KOPT-K1 (cell line): ENCODE results near the gene SLC5A4.

ENCODE experiments used
- H3K27ac ChIP-seq: fragments of 200-600 bp; sonication (generic); 2 replicates; pipeline ENCODE4 v1.5.1; 2016; ENCODE audit warnings: antibody characterized with exemption, mild to moderate bottlenecking, low read depth, low read length; ENCODE audit not compliant: poor library complexity, severe bottlenecking
- H3K36me3 ChIP-seq: fragments of 200-600 bp; sonication (generic); 2 replicates; pipeline ENCODE4 v1.5.1; 2017; ENCODE audit warnings: antibody characterized with exemption, mild to moderate bottlenecking, low read length, moderate library complexity; ENCODE audit not compliant: insufficient read depth
- H3K9me3 ChIP-seq: fragments of 200-600 bp; sonication (generic); 2 replicates; pipeline ENCODE4 v1.5.1; 2017; ENCODE audit warnings: antibody characterized with exemption, low read length, mild to moderate bottlenecking; ENCODE audit not compliant: insufficient read depth, poor library complexity, severe bottlenecking

Gene SLC5A4

DNA sequence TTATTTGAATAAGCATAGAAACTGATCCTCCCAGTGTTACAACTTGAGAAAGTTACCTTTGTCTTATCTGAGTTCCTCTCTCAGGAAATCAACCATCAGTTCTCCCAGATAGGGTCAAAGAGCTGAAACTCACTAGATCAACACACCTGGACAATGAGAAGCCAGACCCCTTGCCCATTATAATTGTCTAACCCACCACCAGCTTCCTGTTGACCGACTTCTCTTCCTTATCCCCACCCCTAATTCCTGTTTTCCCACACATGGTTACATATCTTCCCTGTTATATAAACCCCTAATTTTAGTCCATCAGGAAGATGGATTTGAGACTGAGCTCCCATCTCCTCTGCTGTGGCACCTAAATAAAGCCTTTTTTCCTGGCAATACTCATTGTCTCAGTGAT is 6.9 kb downstream of the SLC5A4 start:
- no peaks in the 10 kb centered on the region for H3K9me3 ChIP-seq
- H3K36me3 ChIP-seq = no peaks in the 10 kb centered on the region
- H3K27ac ChIP-seq = no peak overlapping the region

DNA sequence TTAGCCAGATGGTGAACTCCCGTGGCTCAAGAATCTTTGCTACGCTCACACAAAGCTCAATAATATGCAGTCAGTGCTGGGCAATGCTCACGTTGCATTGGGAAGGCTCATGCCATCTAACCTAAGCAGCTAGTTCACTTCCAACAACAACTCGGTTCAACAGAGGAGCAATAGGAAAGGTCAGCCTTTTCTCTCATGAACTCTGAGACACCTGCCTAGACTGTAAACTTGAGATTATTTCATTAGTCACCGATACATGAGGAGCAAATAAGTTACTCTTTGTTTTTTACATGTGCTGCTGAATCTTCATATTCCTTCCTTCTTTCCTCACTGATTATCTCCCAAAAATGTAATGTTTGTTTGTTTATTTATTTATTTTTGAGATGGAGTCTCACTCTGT is 9.0 kb downstream of the SLC5A4 start:
- H3K27ac ChIP-seq = no peak overlapping the region
- H3K9me3 ChIP-seq = no peaks in the 10 kb centered on the region
- no peaks in the 10 kb centered on the region for H3K36me3 ChIP-seq

DNA sequence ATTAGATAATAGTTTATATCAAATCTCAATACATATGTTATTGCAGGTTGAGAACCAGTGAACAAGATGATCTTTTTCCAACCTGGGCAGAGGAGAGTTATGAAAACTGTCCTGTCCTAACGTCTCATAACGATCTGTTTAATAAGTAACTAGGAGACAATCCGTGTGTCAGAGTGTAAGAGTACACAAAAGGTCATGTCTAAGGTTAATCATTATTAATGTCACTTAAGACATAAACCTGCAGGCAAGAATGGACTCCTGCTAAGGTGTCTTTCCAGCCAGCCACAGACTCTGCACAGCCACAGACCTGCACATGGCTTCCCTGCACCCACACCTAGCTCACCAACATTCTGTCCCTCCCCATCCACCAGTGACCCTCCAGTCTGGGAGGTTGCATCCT is 10.1 kb downstream of the SLC5A4 start:
- Histone ChIP-seq H3K9me3 (no peaks in the 10 kb centered on the region), H3K36me3 (no peaks in the 10 kb centered on the region), H3K27ac (no peak overlapping the region)

- H3K27ac ChIP-seq = no peak overlapping the region
- H3K9me3 ChIP-seq = no peaks in the 10 kb centered on the region
- H3K36me3 ChIP-seq = no peaks in the 10 kb centered on the region
These were observed 10.6 kb downstream of the SLC5A4 start for GRCh38 chr22:32244547-32244946.

GRCh38 chr22:32240461-32240860 is 14.7 kb downstream of the SLC5A4 start:
- Histone ChIP-seq H3K36me3 (no peaks in the 10 kb centered on the region), H3K27ac (no peak overlapping the region), H3K9me3 (no peaks in the 10 kb centered on the region)

- H3K9me3 ChIP-seq = no peaks in the 10 kb centered on the region
- no peak overlapping the region for H3K27ac ChIP-seq
- H3K36me3 ChIP-seq = no peaks in the 10 kb centered on the region
These were observed 17.2 kb downstream of the SLC5A4 start for GRCh38 chr22:32237906-32238305.

DNA sequence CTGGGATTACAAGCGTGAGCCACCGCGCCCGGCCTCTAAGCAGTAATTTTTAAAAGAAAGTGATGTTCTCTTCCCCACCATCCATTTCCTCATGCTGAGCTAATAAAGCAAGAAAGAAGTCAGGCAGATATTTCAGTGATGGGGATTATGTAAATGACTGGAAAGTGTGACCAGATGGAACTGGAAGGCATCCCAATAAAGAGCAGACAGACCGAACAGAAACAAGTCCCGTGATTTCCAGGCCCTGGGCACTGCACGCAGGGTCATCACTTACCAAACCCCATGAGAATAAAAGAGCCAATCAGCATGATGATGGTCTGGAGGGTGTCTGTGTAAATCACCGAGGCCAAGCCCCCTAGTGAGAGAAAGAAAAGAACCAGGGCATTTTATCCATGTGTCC is 18.2 kb downstream of the SLC5A4 start:
- no peak overlapping the region for H3K27ac ChIP-seq
- H3K9me3 ChIP-seq = no peaks in the 10 kb centered on the region
- no peaks in the 10 kb centered on the region for H3K36me3 ChIP-seq

DNA sequence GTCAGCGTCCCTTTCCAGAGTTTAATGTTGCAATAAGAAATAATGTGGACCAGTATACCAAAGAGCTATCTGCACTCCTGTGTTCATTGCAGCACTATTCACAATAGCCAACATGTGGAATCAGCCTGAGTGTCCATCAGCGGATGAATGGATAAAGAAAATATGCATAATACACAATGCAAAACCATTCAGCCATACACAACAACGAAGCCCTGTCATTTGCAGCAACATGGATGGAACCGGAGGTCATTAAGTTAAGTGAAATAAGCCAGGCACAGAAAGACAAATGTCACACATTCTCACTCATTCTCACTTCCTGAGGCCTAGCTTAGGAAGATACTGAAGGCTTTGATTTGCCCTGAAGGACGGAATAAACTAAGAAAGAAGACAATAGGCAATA is 22.1 kb downstream of the SLC5A4 start:
- Histone ChIP-seq H3K36me3 (no peaks in the 10 kb centered on the region), H3K9me3 (no peaks in the 10 kb centered on the region), H3K27ac (no peak overlapping the region)

DNA sequence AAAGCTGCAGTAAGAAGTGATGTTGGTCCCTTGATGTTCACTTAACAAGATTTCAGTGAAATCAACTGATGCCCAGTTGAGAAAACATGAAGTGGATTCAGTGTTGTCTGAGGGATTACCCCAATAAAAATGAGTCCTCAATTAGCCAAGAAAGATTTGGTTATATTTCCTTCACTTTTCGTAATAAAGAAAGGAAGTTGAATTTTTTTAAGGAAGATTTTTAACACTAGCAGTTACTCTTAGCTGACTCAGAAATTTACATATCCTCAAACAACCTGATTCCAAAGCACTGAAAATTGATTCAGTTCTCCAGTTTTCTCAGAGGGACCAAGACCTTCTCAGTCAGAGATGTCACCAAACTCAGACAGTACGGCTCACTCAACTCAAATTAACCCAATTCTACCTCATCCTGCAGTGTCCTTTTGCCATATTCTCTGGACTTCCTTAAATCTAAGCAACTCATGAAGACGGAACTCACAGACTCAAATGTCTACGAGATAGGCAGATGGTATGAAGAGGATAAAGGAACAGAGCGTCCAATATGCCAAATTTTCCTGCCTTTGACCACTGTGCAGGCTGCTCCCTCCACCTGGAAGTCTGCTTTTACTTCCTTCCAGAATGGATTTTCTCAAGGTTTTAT is 22.8 kb downstream of the SLC5A4 start:
- no peak overlapping the region for H3K27ac ChIP-seq
- no peaks in the 10 kb centered on the region for H3K36me3 ChIP-seq
- no peaks in the 10 kb centered on the region for H3K9me3 ChIP-seq

DNA sequence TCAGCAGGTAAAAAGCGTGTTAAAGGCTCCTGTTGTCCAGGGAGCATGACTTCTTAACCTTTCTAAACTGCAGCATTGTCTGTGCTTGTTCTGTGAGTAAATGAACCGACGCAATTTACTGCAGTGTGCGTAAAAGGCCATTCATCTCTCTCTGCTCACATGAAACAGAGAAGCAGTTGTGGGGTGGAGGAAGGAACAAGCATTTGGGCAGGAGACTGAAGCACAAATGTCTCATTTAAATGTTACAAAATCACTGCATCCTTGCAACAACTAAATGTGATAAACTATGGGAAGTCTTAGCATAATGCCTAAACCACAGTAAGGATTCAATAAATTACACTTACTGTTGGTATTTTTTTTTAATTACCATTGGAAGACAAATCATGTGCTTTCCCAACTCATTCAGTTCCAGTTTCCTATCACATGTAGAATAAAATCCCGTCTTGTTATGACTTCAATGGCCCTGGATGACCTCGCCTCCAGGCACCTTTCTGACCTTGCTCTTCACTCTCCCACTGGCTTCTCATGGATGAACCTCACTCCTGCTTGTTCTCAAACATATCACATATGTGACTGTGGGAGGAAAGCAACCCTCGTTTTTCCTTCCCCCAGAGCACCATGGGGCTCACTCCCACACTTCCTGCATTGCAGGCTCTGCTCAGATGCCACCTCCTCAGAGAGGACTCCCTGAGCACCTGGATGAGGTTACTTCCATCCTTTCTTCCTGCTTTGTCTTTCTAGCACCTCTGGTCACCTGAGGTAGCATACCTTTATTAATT is 28.6 kb downstream of the SLC5A4 start:
- Histone ChIP-seq H3K36me3 (no peaks in the 10 kb centered on the region), H3K27ac (no peak overlapping the region), H3K9me3 (no peaks in the 10 kb centered on the region)

DNA sequence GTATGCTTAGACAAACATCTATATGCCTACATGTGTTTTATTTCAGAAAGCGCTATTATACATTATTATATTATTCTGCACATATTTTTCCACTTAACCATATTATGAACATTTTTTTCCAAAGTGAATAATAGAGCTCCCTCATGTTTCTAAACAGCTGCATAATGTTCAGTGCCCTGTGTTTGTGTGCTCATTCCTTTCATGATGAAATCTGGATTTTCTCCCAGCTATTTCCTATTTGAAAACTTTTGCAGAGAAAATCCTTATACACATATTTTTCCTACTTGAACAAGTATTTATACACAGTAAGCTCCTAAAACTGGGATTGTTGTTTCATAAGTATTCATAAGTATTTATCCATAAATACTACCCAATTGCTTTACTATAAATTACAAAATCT is 32.2 kb downstream of the SLC5A4 start:
- no peak overlapping the region for H3K27ac ChIP-seq
- no peaks in the 10 kb centered on the region for H3K36me3 ChIP-seq
- no peaks in the 10 kb centered on the region for H3K9me3 ChIP-seq

GRCh38 chr22:32219026-32219425 is 36.1 kb downstream of the SLC5A4 start:
- H3K9me3 ChIP-seq = no peaks in the 10 kb centered on the region
- H3K36me3 ChIP-seq = no peaks in the 10 kb centered on the region
- no peak overlapping the region for H3K27ac ChIP-seq

DNA sequence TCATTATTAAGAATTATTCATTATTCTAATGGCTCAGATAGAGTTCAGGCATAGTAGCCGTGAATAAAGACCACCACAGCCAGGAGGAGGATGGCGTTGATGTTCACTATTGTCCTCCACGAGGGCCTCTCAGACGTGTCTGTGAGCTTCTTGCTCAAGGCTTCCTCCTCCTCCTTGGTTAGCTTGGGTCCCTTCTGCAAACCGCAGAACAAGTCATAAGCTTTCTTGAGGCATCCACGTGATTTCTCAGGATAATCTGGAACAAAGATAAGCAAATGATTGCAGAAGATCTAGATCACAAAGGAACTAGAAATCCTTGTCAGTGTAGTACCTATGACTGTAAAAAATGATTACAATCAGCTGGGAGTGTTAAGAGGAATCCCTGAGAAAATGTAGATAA is 36.7 kb downstream of the SLC5A4 start:
- Histone ChIP-seq H3K9me3 (no peaks in the 10 kb centered on the region), H3K36me3 (no peaks in the 10 kb centered on the region), H3K27ac (no peak overlapping the region)

- H3K9me3 ChIP-seq = no peaks in the 10 kb centered on the region
- H3K27ac ChIP-seq = no peak overlapping the region
These were observed 37.7 kb downstream of the SLC5A4 start for GRCh38 chr22:32217465-32217864.

GRCh38 chr22:32216911-32217310 is 38.2 kb downstream of the SLC5A4 start:
- H3K9me3 ChIP-seq = no peaks in the 10 kb centered on the region

More at GRCh38 chr22:32217465-32217864, 37.7 kb downstream of the SLC5A4 start:
- no peaks in the 10 kb centered on the region for H3K36me3 ChIP-seq

DNA sequence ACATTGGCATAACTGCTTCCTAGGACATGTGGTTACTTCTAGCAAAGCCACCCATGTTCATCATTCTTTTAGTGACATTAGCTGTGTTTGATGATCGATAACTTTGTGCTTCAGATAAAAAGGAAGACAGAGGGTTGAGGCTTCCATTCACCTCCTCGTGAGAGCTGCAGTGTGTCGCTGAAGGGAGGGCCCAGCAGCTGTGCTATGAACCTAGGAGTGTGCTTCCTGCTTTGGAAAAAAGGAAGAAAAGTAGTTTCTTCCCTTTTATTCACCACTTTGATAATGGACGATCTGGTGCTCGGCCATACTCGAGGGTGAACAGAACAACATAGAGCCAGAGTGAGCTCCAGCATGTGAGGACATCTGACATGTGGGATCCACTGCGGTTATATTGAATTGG is 44.1 kb downstream of the SLC5A4 start:
- no peaks in the 10 kb centered on the region for H3K36me3 ChIP-seq
- no peak overlapping the region for H3K27ac ChIP-seq
- no peaks in the 10 kb centered on the region for H3K9me3 ChIP-seq

More at GRCh38 chr22:32216911-32217310, 38.2 kb downstream of the SLC5A4 start:
- Histone ChIP-seq H3K27ac (no peak overlapping the region), H3K36me3 (no peaks in the 10 kb centered on the region)
